Liver (tissue), 3 donors: Measurements from ENCODE around the gene RAPGEF6.

Source experiments
- GABPA ChIP-seq, 2 donors: IDR thresholded peaks in 1 of 2; conservative IDR thresholded peaks in 1 of 2; 2 replicates each; pipeline ENCODE4 v1.6.1; 2016; ENCODE audit warnings: antibody characterized with exemption in 2 of 2, mild to moderate bottlenecking in 1 of 2, moderate library complexity in 1 of 2
- JUND ChIP-seq, 2 donors: IDR thresholded peaks; 2 replicates each; pipeline ENCODE4 v1.6.1; 2016; ENCODE audit warnings: antibody characterized with exemption in 2 of 2
- REST ChIP-seq: IDR thresholded peaks from 2 replicates; pipeline ENCODE4 v1.6.1; 2016; ENCODE audit warnings: antibody characterized with exemption, mild to moderate bottlenecking
- YY1 ChIP-seq: IDR thresholded peaks from 2 replicates; pipeline ENCODE4 v1.6.1; 2016; ENCODE audit warnings: antibody characterized with exemption, mild to moderate bottlenecking
- TF ChIP-seq, protein P1 (sequence below): fragments of 150-350 bp; IDR thresholded peaks from 2 replicates; pipeline ENCODE4 v1.5.1; 2017; ENCODE audit warnings: improper control_type of control experiment, low read depth, low read length; ENCODE audit not compliant: missing input control
- donor health status: healthy.
- donor health status: healthy.

DNA sequence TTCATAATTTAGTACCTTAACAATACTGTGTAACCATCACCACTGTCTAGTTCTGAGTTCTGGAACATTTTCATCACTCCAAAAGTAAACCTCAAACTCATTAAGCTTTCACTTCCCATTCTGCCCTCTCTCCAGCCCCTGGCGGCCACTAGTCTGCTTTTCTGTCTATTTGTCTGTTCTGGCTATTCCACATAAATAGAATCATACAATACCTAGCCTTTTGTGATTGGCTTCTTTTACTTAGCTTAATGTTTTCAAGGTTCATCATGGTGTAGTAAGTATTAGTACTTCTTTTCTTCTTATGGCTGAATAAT, 138.7 kb downstream of the RAPGEF6 start:
- TF ChIP-seq, protein P1, sequence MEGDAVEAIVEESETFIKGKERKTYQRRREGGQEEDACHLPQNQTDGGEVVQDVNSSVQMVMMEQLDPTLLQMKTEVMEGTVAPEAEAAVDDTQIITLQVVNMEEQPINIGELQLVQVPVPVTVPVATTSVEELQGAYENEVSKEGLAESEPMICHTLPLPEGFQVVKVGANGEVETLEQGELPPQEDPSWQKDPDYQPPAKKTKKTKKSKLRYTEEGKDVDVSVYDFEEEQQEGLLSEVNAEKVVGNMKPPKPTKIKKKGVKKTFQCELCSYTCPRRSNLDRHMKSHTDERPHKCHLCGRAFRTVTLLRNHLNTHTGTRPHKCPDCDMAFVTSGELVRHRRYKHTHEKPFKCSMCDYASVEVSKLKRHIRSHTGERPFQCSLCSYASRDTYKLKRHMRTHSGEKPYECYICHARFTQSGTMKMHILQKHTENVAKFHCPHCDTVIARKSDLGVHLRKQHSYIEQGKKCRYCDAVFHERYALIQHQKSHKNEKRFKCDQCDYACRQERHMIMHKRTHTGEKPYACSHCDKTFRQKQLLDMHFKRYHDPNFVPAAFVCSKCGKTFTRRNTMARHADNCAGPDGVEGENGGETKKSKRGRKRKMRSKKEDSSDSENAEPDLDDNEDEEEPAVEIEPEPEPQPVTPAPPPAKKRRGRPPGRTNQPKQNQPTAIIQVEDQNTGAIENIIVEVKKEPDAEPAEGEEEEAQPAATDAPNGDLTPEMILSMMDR, result peak; percentile 46
- TF ChIP-seq JUND (IDR thresholded peaks at IDR 0.05) (no peak), REST (no peak), YY1 (no peak), GABPA (IDR thresholded peaks at IDR 0.05 in 1 of 2, conservative IDR thresholded peaks at IDR 0.05 in 1 of 2) (no peak)
